RWPE1 (cell line): Measurements from ENCODE around the gene LDAH.

ENCODE experiments used
- CTCF ChIA-PET: fragments of 350-600 bp; sonication (Branson Sonifier 250); formaldehyde crosslinking; extraction: SDS; loops from one replicate; lab custom pipeline; 2021; lab: Yijun Ruan, JAX
- POLR2A ChIA-PET: fragments of 400-600 bp; formaldehyde crosslinking; extraction: SDS; loops from one replicate; lab custom pipeline; 2020; ENCODE audit warnings: antibody characterized with exemption; ENCODE audit not compliant: low non-redundant PET; lab: Yijun Ruan, JAX
- DNase-seq: peaks from one replicate; pipeline ENCODE4 v3.0.0; 2012; ENCODE audit warnings: low spot score
- H3K27ac ChIP-seq: fragments of 450-650 bp; 2 replicates; pipeline ENCODE4 v1.5.1; 2017
- CTCF ChIP-seq: fragments of 450-650 bp; conservative IDR thresholded peaks from 2 replicates; pipeline ENCODE4 v1.5.1; 2017; ENCODE audit warnings: low read depth, mild to moderate bottlenecking

LDAH gene

GRCh38 chr2:20744366-20745335 is 78.2 kb downstream of the LDAH start:
- no peak for TF ChIP-seq CTCF
- CTCF ChIA-PET, result no interaction called here
- DNase-seq, result no peak
- H3K27ac ChIP-seq, result no peak overlapping the region
- POLR2A ChIA-PET, result no interaction called here

GRCh38 chr2:20738772-20739171 is 84.1 kb downstream of the LDAH start:
- no peak overlapping the region for H3K27ac ChIP-seq
- CTCF ChIA-PET, result interaction anchor here (0.6 kb wide), 1 partner anchor 122 kb away, joined by 4 read pairs; no protein-coding TSS in a partner anchor
- DNase-seq, result no peak
- POLR2A ChIA-PET, result no interaction called here
- TF ChIP-seq CTCF, result no peak

DNA sequence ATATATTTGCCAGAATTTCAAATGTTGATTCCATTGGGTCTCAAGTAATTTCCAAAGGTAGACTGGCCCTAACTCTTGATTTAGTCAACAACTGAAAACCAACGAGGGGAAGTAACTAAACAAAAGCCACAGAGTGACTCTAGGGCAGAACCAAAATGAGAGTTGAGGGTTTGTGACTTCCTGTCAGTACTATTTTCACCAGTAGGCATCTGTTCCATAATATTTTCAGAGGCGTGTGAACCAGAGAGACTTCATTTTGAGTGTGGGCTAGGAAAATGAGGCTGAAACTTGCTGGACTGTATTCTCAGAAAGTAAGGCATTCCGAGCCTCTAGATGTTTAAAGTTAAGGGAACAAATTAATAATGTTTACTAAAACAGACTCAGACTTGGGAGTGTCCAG is 85.4 kb downstream of the LDAH start:
- no peak for DNase-seq
- ChIA-PET POLR2A (no interaction called here), CTCF (no interaction called here)
- H3K27ac ChIP-seq, result no peak overlapping the region
- TF ChIP-seq CTCF, result no peak

GRCh38 chr2:20728114-20728758 is 94.7 kb downstream of the LDAH start:
- POLR2A ChIA-PET, result no interaction called here
- CTCF ChIA-PET, result interaction anchor here (0.7 kb wide), 1 partner anchor 67 kb away, joined by 3 read pairs; no protein-coding TSS in a partner anchor
- DNase-seq, result no peak
- TF ChIP-seq CTCF, result no peak
- H3K27ac ChIP-seq, result no peak overlapping the region

DNA sequence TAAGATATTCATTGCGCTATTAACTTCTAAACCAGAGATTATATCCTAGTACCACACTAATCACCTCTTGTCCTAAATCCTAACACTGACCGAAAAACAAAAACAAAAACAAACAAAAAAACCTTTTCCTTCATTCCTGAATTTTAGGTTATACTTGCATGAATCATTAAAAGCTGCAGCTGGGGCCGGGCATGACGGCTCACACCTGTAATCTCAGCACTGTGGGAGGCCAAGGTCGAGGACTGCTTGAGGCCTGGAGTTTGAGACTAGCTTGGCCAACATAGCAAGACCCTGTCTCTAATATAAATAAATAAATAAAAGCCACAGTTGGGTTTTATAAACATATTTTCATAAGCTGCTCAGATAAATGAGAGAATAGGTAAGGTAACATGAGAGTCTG is 96.0 kb downstream of the LDAH start:
- DNase-seq, result no peak
- ChIA-PET CTCF (no interaction called here), POLR2A (no interaction called here)
- TF ChIP-seq CTCF, result no peak
- no peak overlapping the region for H3K27ac ChIP-seq

- no peak overlapping the region for H3K27ac ChIP-seq
- DNase-seq, result no peak
- ChIA-PET POLR2A (no interaction called here), CTCF (no interaction called here)
- no peak for TF ChIP-seq CTCF
These were observed 97.1 kb downstream of the LDAH start for GRCh38 chr2:20725782-20726181.
